WERI-Rb-1 (cell line): ENCODE measurements around the gene MTUS2.

Experiments
- DNase-seq: peaks from one replicate; pipeline ENCODE4 v3.0.0-alpha.2; 2020
- H3K27ac ChIP-seq: fragments of 250-450 bp; sonication (Bioruptor Pico); 2 replicates; pipeline ENCODE4 v1.5.1; 2020; ENCODE audit warnings: mild to moderate bottlenecking, moderate library complexity
- H3K27me3 ChIP-seq: fragments of 250-450 bp; sonication (Bioruptor Pico); 2 replicates; pipeline ENCODE4 v1.5.1; 2021; ENCODE audit warnings: mild to moderate bottlenecking, low read depth, moderate library complexity; ENCODE audit not compliant: insufficient read depth, severe bottlenecking
- H3K36me3 ChIP-seq: fragments of 250-450 bp; sonication (Bioruptor Pico); 2 replicates; pipeline ENCODE4 v1.5.1; 2020; ENCODE audit warnings: mild to moderate bottlenecking, moderate library complexity
- H3K4me3 ChIP-seq: 2 replicates; pipeline ENCODE4 v1.5.1; 2011; ENCODE audit warnings: low read depth, mild to moderate bottlenecking, control low read depth, low read length
- H3K9me3 ChIP-seq: fragments of 250-450 bp; sonication (Bioruptor Pico); 2 replicates; pipeline ENCODE4 v1.5.1; 2021; ENCODE audit warnings: mild to moderate bottlenecking, moderate library complexity; ENCODE audit not compliant: severe bottlenecking
- TF ChIP-seq, protein P1 (sequence below): IDR thresholded peaks from 2 replicates; pipeline ENCODE4 v1.5.1; 2011; ENCODE audit warnings: low read depth, mild to moderate bottlenecking, control low read depth, inconsistent platforms, low read length

The MTUS2 gene

GRCh38 chr13:29397265-29397664 is 577.1 kb downstream of the MTUS2 start:
- no peaks in the 10 kb centered on the region for H3K9me3 ChIP-seq
- TF ChIP-seq, protein P1, sequence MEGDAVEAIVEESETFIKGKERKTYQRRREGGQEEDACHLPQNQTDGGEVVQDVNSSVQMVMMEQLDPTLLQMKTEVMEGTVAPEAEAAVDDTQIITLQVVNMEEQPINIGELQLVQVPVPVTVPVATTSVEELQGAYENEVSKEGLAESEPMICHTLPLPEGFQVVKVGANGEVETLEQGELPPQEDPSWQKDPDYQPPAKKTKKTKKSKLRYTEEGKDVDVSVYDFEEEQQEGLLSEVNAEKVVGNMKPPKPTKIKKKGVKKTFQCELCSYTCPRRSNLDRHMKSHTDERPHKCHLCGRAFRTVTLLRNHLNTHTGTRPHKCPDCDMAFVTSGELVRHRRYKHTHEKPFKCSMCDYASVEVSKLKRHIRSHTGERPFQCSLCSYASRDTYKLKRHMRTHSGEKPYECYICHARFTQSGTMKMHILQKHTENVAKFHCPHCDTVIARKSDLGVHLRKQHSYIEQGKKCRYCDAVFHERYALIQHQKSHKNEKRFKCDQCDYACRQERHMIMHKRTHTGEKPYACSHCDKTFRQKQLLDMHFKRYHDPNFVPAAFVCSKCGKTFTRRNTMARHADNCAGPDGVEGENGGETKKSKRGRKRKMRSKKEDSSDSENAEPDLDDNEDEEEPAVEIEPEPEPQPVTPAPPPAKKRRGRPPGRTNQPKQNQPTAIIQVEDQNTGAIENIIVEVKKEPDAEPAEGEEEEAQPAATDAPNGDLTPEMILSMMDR: no peak
- H3K36me3 ChIP-seq: no peaks in the 10 kb centered on the region
- no peak for DNase-seq
- H3K27me3 ChIP-seq: no peaks in the 10 kb centered on the region
- H3K4me3 ChIP-seq: no peak overlapping the region
- no peak overlapping the region for H3K27ac ChIP-seq

DNA sequence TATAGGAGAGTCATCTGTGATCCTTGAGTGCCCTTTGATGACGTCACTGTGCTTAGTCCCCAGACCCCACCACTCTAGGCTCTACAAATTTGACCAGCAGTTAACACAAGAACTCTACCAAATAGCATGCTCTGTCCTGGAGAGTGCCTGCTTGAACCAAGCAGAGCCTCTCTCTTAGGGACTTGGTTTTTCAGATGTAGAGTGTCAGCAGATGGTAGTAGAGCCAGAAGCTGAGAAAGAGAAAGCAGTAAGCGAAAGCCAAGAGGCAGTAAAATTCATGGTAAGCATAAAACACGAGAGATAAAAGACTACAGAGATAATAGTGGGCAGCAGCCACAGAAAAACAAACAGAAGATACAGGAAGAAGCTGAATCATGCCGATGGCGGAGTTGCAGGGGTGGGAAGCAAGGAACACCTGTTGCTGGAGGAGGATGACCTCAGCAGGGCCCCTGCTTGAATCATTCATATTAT is 582.1 kb downstream of the MTUS2 start:
- no peak for DNase-seq
- Histone ChIP-seq H3K36me3 (no peaks in the 10 kb centered on the region), H3K27me3 (no peaks in the 10 kb centered on the region), H3K4me3 (no peak overlapping the region), H3K27ac (no peak overlapping the region), H3K9me3 (no peaks in the 10 kb centered on the region)
- TF ChIP-seq, protein P1: no peak

DNA sequence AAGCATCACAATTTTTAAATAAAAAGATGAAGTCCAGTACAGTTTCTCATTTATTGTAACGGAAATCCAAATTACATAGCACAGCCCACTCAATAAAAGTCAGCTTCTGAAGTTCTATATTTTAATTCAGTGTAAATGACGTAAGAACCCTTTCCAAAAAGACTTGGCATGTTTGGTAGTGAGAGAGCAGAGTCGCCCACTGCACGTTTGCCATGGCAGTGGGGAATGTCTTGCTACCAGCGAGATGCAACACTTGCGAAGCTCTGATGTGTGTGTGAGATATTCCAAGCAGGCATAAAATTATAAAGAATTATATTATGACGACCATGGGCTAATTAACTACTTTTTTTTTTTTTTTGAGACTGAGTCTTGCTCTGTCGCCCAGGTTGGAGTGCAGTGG is 585.3 kb downstream of the MTUS2 start:
- no peaks in the 10 kb centered on the region for H3K27me3 ChIP-seq
- TF ChIP-seq, protein P1: no peak
- no peaks in the 10 kb centered on the region for H3K9me3 ChIP-seq
- no peak overlapping the region for H3K27ac ChIP-seq
- no peaks in the 10 kb centered on the region for H3K36me3 ChIP-seq
- DNase-seq: no peak
- H3K4me3 ChIP-seq: no peak overlapping the region

GRCh38 chr13:29411481-29411880 is 591.3 kb downstream of the MTUS2 start:
- H3K27me3 ChIP-seq: no peaks in the 10 kb centered on the region
- TF ChIP-seq, protein P1: no peak
- H3K27ac ChIP-seq: no peak overlapping the region
- no peaks in the 10 kb centered on the region for H3K9me3 ChIP-seq
- no peaks in the 10 kb centered on the region for H3K36me3 ChIP-seq
- H3K4me3 ChIP-seq: no peak overlapping the region
- no peak for DNase-seq

DNA sequence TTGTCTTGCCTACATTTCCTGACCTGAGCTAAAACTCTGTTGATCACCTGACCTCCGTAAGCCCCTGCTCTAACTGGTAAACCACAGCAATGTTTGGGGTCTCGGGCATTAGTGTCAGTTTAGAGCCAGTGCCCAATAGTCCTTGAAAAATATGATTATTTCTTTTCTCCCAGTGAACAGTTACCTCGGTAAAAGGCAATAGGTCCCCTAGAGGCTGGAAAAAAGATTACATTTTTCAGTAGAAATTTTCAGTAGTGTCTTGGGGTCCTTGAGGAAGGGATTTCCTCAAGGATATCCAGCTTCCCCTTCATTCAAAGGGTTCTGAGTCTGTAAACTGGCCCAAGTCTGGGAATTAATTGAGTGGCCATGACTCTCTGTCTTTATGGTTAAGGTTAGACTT is 597.9 kb downstream of the MTUS2 start:
- H3K27me3 ChIP-seq: no peaks in the 10 kb centered on the region
- H3K36me3 ChIP-seq: no peaks in the 10 kb centered on the region
- no peak overlapping the region for H3K27ac ChIP-seq
- H3K9me3 ChIP-seq: no peaks in the 10 kb centered on the region
- TF ChIP-seq, protein P1: no peak
- no peak for DNase-seq
- H3K4me3 ChIP-seq: no peak overlapping the region

- Histone ChIP-seq H3K9me3 (no peaks in the 10 kb centered on the region), H3K4me3 (no peak overlapping the region), H3K36me3 (no peaks in the 10 kb centered on the region), H3K27me3 (no peaks in the 10 kb centered on the region), H3K27ac (no peak overlapping the region)
- no peak for DNase-seq
- TF ChIP-seq, protein P1: no peak
These were observed 601.0 kb downstream of the MTUS2 start for GRCh38 chr13:29421118-29421517.
